ENCODE measurements around the gene PIGR.
A peak's percentile ranks its signal among the peaks of the same experiment; 100 is the strongest.

PIGR gene

DNA sequence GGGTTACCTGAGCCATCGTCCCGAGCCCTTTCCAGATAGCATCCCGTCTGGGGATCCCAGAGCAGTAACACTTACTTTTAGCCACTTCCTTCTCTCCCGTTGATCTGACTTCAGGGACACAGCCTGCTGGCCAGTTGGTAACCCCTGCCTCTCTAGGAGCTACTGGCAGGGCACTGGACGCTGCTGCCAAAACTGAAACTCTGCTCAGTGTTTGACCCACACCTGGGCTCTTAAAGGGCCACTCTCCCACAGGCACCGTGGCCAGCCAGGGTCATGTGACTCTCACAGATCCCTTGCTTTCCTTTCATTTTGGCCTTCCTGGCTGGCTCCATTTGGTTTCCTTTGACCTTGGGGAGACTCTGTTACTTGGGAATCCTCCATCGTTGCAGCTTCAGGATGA, at the start of gene PIGR:
Gene PIGR (minus strand): TSS at position 206 of the 400 bp plus-strand sequence. CDS start 5,935 bp downstream, outside the sequence.
- TF ChIP-seq, protein P1, sequence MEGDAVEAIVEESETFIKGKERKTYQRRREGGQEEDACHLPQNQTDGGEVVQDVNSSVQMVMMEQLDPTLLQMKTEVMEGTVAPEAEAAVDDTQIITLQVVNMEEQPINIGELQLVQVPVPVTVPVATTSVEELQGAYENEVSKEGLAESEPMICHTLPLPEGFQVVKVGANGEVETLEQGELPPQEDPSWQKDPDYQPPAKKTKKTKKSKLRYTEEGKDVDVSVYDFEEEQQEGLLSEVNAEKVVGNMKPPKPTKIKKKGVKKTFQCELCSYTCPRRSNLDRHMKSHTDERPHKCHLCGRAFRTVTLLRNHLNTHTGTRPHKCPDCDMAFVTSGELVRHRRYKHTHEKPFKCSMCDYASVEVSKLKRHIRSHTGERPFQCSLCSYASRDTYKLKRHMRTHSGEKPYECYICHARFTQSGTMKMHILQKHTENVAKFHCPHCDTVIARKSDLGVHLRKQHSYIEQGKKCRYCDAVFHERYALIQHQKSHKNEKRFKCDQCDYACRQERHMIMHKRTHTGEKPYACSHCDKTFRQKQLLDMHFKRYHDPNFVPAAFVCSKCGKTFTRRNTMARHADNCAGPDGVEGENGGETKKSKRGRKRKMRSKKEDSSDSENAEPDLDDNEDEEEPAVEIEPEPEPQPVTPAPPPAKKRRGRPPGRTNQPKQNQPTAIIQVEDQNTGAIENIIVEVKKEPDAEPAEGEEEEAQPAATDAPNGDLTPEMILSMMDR (IDR thresholded peaks at IDR 0.05; ENCODE audit: low read length, missing control alignments) = no peak
- no peak within 1 kb of the TSS for H3K4me3 ChIP-seq (replicated peaks; ENCODE audit: low read depth, low read length)
- no peak for DNase-seq (ENCODE audit: low read depth)

DNA sequence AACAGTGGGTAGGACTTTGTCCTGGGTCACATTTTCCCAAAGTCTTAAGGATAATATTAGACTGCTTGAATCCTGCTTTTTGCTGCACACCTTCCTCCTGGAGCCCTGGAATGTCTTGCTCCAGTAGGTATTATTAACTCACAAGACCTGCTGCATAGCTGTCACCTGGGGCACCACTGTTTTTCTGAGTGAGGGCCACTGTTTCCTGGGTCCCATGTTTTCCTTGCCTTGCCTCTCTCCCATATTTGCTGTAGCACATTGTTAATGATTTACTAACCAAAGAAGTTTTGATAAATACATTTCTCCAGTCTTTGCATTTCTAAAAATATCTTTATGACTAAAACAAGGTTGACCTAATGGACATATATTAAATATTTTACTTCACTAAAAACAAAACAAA, 46.5 kb upstream of the PIGR start:
- H3K4me3 ChIP-seq (replicated peaks; ENCODE audit: low read depth, low read length) = no peak overlapping the region
- DNase-seq (ENCODE audit: low read depth) = no peak
- TF ChIP-seq, protein P1 (IDR thresholded peaks at IDR 0.05; ENCODE audit: low read length, missing control alignments) = no peak

GRCh38 chr1:206987873-206988272, 41.6 kb upstream of the PIGR start:
- no peak overlapping the region for H3K4me3 ChIP-seq (replicated peaks; ENCODE audit: low read depth, low read length)
- no peak for DNase-seq (ENCODE audit: low read depth)
- TF ChIP-seq, protein P1 (IDR thresholded peaks at IDR 0.05; ENCODE audit: low read length, missing control alignments) = no peak

- no peak overlapping the region for H3K4me3 ChIP-seq (replicated peaks; ENCODE audit: low read depth, low read length)
- TF ChIP-seq, protein P1 (IDR thresholded peaks at IDR 0.05; ENCODE audit: low read length, missing control alignments) = no peak
- DNase-seq (ENCODE audit: low read depth) = no peak
These were observed 40.6 kb upstream of the PIGR start for GRCh38 chr1:206986885-206987284.

- H3K4me3 ChIP-seq (replicated peaks; ENCODE audit: low read depth, low read length) = no peak overlapping the region
- TF ChIP-seq, protein P1 (IDR thresholded peaks at IDR 0.05; ENCODE audit: low read length, missing control alignments) = no peak
These were observed 40.1 kb upstream of the PIGR start for GRCh38 chr1:206986402-206986801.

DNA sequence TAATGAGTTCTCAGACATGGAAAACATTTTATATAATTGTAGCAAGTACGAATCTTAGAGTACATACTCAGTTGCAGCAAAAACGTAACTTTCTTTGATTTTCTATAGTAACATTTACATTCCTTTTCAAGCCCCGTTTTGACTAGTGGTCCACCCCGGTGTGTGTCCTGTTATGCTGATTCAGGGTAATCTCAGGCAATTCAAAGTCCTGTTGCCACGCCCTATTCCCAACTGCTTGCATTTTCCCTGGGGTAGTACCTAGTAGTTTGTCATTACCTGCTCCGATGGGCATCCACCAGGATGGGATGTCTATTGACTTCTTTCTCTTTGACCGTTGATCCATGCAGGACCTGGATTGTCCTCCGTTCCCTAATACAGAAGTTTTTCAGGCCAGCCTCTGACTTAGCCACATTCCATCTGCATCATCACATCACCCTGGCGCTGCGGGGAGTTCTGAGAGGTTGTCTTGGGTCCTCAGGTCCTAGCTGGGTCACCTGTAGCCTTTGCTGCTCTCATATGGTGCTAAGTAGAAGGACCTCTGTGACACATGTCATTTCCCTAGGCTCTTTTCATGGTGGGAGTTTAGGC, 39.0 kb upstream of the PIGR start:
- DNase-seq (ENCODE audit: low read depth) = no peak
- TF ChIP-seq, protein P1 (IDR thresholded peaks at IDR 0.05; ENCODE audit: low read length, missing control alignments) = no peak
- no peak overlapping the region for H3K4me3 ChIP-seq (replicated peaks; ENCODE audit: low read depth, low read length)

More at GRCh38 chr1:206986402-206986801, 40.1 kb upstream of the PIGR start:
- no peak for DNase-seq (ENCODE audit: low read depth)

DNA sequence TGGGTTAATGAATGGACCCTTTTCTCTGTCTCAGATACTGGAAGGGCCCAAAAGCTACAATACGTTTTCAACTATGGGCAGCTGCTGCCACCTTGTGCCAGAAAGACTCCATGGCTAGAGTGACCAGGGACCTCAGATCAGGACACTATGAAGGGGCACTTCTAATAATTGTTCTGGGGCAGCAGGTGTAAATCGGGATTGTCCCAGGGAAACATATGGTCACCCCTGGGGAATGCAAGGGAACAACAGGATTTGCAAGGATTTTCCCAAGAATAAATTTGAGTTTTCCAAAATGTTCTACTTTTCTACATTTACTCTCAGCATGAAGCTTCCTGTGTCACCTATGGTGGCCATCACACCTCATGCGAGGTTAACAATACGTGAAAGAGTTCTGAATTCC, 36.0 kb upstream of the PIGR start:
- TF ChIP-seq, protein P1 (IDR thresholded peaks at IDR 0.05; ENCODE audit: low read length, missing control alignments) = peak; percentile 78
- no peak overlapping the region for H3K4me3 ChIP-seq (replicated peaks; ENCODE audit: low read depth, low read length)
- peak; percentile 59 for DNase-seq (ENCODE audit: low read depth)
